Large intestine (tissue), 3 donors: Measurements from ENCODE around the gene COL27A1. TPM values are rescaled to one million over a fixed set of nuclear protein-coding genes. Genes with fewer than 3 reads are reported as not detected.

ENCODE experiments used
- DNase-seq, 2 donors: peaks; one replicate each; pipeline versions ENCODE4 v3.0.0 to v3.0.0-alpha.2; 2013
- H3K27ac ChIP-seq: one replicate; pipeline ENCODE4 v1.5.1; 2013; ENCODE audit warnings: low read length
- H3K27me3 ChIP-seq: 2 replicates; pipeline ENCODE4 v1.6.1; 2013; ENCODE audit warnings: low read length; ENCODE audit not compliant: control insufficient read depth, insufficient read depth
- H3K36me3 ChIP-seq: 2 replicates; pipeline ENCODE4 v1.6.1; 2013; ENCODE audit warnings: low read length; ENCODE audit not compliant: control insufficient read depth, insufficient read depth
- H3K4me1 ChIP-seq: one replicate; pipeline ENCODE4 v1.6.1; 2013; ENCODE audit warnings: low read length; ENCODE audit not compliant: control insufficient read depth, insufficient read depth
- H3K4me3 ChIP-seq: one replicate; pipeline ENCODE4 v1.5.1; 2013; ENCODE audit warnings: low read length
- H3K9me3 ChIP-seq: one replicate; pipeline ENCODE4 v1.6.1; 2013; ENCODE audit warnings: mild to moderate bottlenecking, low read depth, low read length, moderate library complexity; ENCODE audit not compliant: control insufficient read depth
- WGBS: methylation state at CpG from one replicate; pipeline ENCODE4 v1.1.5; 2013; ENCODE audit warnings: low lambda C conversion rate; ENCODE audit not compliant: insufficient coverage; 5-methylcytosine and 5-hydroxymethylcytosine counted together
- polyA plus RNA-seq: library from polyadenylated mRNA; unstranded; fragments of 120-200 nt; gene quantifications from one replicate; pipeline ENCODE4 v1.2.1, GENCODE V29; 2013

Gene COL27A1
- polyA plus RNA-seq, 1 donor = 117 TPM

GRCh38 chr9:114218264-114219120 is 63.2 kb downstream of the COL27A1 start:
- Histone ChIP-seq H3K27ac (peak overlapping the region; percentile 79), H3K9me3 (no peaks in the 10 kb centered on the region), H3K4me3 (no peak overlapping the region), H3K4me1 (peaks cover 39% of the 10 kb centered on the region), H3K36me3 (peaks cover 62% of the 10 kb centered on the region), H3K27me3 (no peaks in the 10 kb centered on the region)
- no CpG with 5 or more reads among the region's 11 CpGs for WGBS
- DNase-seq = no peak

GRCh38 chr9:114220061-114220541 is 64.8 kb downstream of the COL27A1 start:
- no CpG with 5 or more reads among the region's 8 CpGs for WGBS
- H3K36me3 ChIP-seq = peaks cover 59% of the 10 kb centered on the region
- H3K27ac ChIP-seq = peak overlapping the region; percentile 79
- DNase-seq = peak; percentile 76 to 90
- peaks cover 37% of the 10 kb centered on the region for H3K4me1 ChIP-seq
- H3K9me3 ChIP-seq = no peaks in the 10 kb centered on the region
- H3K4me3 ChIP-seq = no peak overlapping the region
- no peaks in the 10 kb centered on the region for H3K27me3 ChIP-seq

GRCh38 chr9:114221706-114222465 is 66.5 kb downstream of the COL27A1 start:
- WGBS = no CpG with 5 or more reads among the region's 10 CpGs
- no peak for DNase-seq
- H3K9me3 ChIP-seq = no peaks in the 10 kb centered on the region
- no peaks in the 10 kb centered on the region for H3K27me3 ChIP-seq
- H3K4me1 ChIP-seq = peaks cover 23% of the 10 kb centered on the region
- H3K27ac ChIP-seq = no peak overlapping the region
- peaks cover 59% of the 10 kb centered on the region for H3K36me3 ChIP-seq
- H3K4me3 ChIP-seq = no peak overlapping the region

GRCh38 chr9:114223564-114224246 is 68.4 kb downstream of the COL27A1 start:
- H3K27me3 ChIP-seq = no peaks in the 10 kb centered on the region
- H3K9me3 ChIP-seq = no peaks in the 10 kb centered on the region
- H3K4me3 ChIP-seq = no peak overlapping the region
- WGBS = 83% methylated on average over 1 of the region's 4 CpGs
- no peak overlapping the region for H3K27ac ChIP-seq
- peaks cover 23% of the 10 kb centered on the region for H3K4me1 ChIP-seq
- no peak for DNase-seq
- peaks cover 54% of the 10 kb centered on the region for H3K36me3 ChIP-seq

GRCh38 chr9:114224247-114224610 is 68.9 kb downstream of the COL27A1 start:
- Histone ChIP-seq H3K27ac (no peak overlapping the region), H3K36me3 (peaks cover 54% of the 10 kb centered on the region)
- WGBS = no CpG with 5 or more reads among the region's 3 CpGs

DNA sequence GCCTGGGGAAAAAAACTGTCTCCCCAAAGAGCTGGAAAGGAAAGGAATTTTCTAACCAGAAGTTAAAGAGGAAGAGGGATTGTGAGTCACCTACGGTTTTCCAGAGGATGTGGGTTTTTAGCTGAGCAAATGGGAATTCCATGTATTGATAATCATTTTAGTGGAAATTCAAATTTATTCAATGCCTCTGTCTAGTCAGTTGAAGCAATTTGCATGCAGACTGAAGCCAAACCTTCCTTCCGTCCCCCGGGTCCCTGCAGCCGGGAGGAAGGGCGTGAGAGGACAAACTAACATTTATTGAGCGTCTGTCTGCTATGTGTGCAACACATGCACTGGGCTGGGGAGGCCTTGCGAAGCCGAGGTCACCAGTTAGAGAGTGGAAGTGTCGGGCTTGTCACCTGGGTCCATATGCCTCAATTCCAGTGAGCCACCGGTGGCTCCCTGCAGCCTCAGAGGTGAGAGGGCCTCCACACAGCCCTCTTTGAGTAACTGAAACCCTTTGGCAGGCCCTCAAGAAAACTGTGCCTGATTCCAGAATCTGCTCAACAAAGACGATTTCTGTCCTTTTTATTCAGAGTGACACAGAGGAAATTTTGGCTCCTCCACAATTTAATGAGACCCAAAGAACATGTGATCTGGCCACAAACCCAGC is 70.3 kb downstream of the COL27A1 start:
- Histone ChIP-seq H3K9me3 (no peaks in the 10 kb centered on the region), H3K4me3 (no peak overlapping the region), H3K27ac (no peak overlapping the region), H3K27me3 (no peaks in the 10 kb centered on the region), H3K4me1 (peaks cover 10% of the 10 kb centered on the region), H3K36me3 (peaks cover 59% of the 10 kb centered on the region)
- no peak for DNase-seq
- WGBS = no CpG with 5 or more reads among the region's 11 CpGs

More at GRCh38 chr9:114224247-114224610, 68.9 kb downstream of the COL27A1 start:
- Histone ChIP-seq H3K27me3 (no peaks in the 10 kb centered on the region), H3K4me3 (no peak overlapping the region), H3K9me3 (no peaks in the 10 kb centered on the region), H3K4me1 (peaks cover 23% of the 10 kb centered on the region)
- no peak for DNase-seq

DNA sequence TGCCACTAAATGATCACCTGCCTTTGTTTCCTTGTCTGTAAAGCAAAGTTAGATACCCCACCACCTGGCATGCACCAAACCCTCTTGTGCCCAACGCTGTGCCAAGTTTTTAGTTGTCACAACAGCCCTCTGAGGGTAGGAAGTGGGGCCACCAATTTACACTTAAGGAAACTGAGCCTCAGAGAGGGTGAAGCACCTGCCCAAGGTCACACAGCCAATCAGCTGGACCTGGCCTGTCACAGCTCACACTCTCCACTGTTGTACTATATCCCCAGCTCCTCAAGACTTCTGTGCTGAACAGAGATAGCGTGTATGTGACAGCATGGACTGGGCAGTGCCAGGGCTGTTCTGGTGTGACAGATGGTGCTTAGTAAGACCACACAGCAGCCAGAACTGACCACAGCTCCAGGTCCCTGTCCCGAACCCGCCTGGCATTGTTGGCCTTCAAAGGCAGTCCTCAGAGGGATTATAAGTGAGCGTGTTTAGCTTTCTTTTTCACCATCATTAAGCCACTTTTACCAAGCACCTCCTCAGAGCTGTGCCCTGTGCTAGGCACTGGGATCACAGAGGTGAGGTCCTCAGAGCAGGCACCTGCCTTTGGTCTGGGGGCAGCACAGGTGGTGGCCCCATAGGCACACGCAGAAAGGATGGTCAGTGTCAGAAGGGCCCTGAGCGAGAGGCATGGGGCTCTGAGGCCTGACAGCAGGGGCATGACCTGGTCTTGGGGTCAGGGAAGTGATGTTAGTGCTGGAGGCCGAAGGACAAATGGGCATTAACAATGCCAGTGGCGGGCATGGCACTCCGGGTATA is 71.1 kb downstream of the COL27A1 start:
- H3K27me3 ChIP-seq = no peaks in the 10 kb centered on the region
- no peaks in the 10 kb centered on the region for H3K9me3 ChIP-seq
- H3K36me3 ChIP-seq = peaks cover 62% of the 10 kb centered on the region
- peaks cover 2% of the 10 kb centered on the region for H3K4me1 ChIP-seq
- H3K4me3 ChIP-seq = no peak overlapping the region
- no CpG with 5 or more reads among the region's 10 CpGs for WGBS
- DNase-seq = no peak
- H3K27ac ChIP-seq = no peak overlapping the region

GRCh38 chr9:114227288-114228015 is 72.1 kb downstream of the COL27A1 start:
- WGBS = no CpG with 5 or more reads among the region's 16 CpGs
- DNase-seq = no peak
- H3K4me3 ChIP-seq = no peak overlapping the region
- no peaks in the 10 kb centered on the region for H3K27me3 ChIP-seq
- H3K4me1 ChIP-seq = no peaks in the 10 kb centered on the region
- H3K36me3 ChIP-seq = peaks cover 64% of the 10 kb centered on the region
- H3K9me3 ChIP-seq = no peaks in the 10 kb centered on the region
- no peak overlapping the region for H3K27ac ChIP-seq
